Activated CD8-positive, alpha-beta T cell treated with anti-CD3 and anti-CD28 coated beads for 36 hours (primary cell): ENCODE data around the gene BICC1. TPM values are rescaled to one million over a fixed set of nuclear protein-coding genes. Genes with fewer than 3 reads are reported as not detected.

Experiments
- ATAC-seq: fragments of 200-7000 bp; cut with Tn5 transposase; one replicate; pipeline ENCODE4 v1.10.0; 2021; ENCODE audit warnings: mild to moderate bottlenecking, moderate library complexity
- CTCF ChIA-PET: fragments of 350-600 bp; sonication (Branson Sonifier 250); formaldehyde crosslinking; loops from one replicate; lab custom pipeline; 2021; ENCODE audit warnings: antibody characterized with exemption; lab: Charles Lee
- POLR2A ChIA-PET: fragments of 350-600 bp; sonication (Branson Sonifier 250); formaldehyde crosslinking; loops from one replicate; lab custom pipeline; 2021; ENCODE audit warnings: antibody characterized with exemption; lab: Charles Lee
- DNase-seq: peaks from one replicate; pipeline ENCODE4 v3.0.0-alpha.2; 2020
- H3K27ac Mint-ChIP-seq: one replicate; pipeline ENCODE4 v1.8.0; 2021; ENCODE audit warnings: mild to moderate bottlenecking, mixed read lengths
- H3K27me3 Mint-ChIP-seq: one replicate; pipeline ENCODE4 v1.8.0; 2021; ENCODE audit warnings: mixed read lengths
- H3K36me3 Mint-ChIP-seq: one replicate; pipeline ENCODE4 v1.8.0; 2021; ENCODE audit warnings: low read depth, mixed read lengths
- H3K4me1 Mint-ChIP-seq: one replicate; pipeline ENCODE4 v1.8.0; 2021; ENCODE audit warnings: low read depth, mixed read lengths
- H3K4me3 Mint-ChIP-seq: one replicate; pipeline ENCODE4 v1.8.0; 2021; ENCODE audit warnings: mild to moderate bottlenecking, moderate library complexity, mixed read lengths
- H3K9me3 Mint-ChIP-seq: one replicate; pipeline ENCODE4 v1.8.0; 2021; ENCODE audit warnings: mixed read lengths
- CTCF ChIP-seq: fragments of 200-600 bp; IDR thresholded peaks from one replicate; pipeline ENCODE4 v1.8.0; 2022; ENCODE audit warnings: antibody characterized with exemption, mild to moderate bottlenecking
- intact Hi-C: fragments of 100-400 bp; cut with micrococcal nuclease; formaldehyde crosslinking; loops from one replicate; pipeline ENCODE4 v1.10.0; 2022
- total RNA-seq, 2 experiments: library from RNA; stranded (reverse); gene quantifications; one replicate each; pipeline ENCODE4 v1.2.3, GENCODE V29; 2021

Gene BICC1
- total RNA-seq, 2 experiments from 2014 or later: not detected

DNA sequence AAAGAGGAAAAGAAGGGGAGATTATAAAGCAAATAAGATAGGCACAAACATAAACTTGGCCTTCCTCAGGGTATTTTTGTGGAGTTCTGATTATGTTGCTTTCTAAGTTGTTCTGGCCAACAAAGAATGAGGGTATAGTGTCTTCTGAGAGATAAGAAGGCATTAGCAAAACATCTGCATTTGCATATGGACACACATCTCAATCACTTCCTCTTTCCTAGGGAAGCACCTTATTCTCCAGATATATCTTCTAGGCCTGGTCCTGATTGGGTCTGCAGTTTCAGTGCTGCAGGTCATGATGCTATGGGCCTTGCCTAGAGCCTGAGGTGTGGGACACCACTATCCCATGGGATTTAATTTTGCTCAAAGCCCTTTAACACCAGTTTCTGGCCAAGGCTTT lies 355.0 kb downstream of the BICC1 start:
- ChIA-PET CTCF (no interaction called here), POLR2A (no interaction called here)
- intact Hi-C loops: no loop called here
- Mint-ChIP-seq H3K4me3 (no peak overlapping the region), H3K9me3 (no peaks in the 10 kb centered on the region), H3K27me3 (peaks cover 2% of the 10 kb centered on the region), H3K27ac (no peak overlapping the region), H3K36me3 (no peaks in the 10 kb centered on the region), H3K4me1 (no peaks in the 10 kb centered on the region)
- ATAC-seq (no peak), DNase-seq (no peak)
- no peak for TF ChIP-seq CTCF

DNA sequence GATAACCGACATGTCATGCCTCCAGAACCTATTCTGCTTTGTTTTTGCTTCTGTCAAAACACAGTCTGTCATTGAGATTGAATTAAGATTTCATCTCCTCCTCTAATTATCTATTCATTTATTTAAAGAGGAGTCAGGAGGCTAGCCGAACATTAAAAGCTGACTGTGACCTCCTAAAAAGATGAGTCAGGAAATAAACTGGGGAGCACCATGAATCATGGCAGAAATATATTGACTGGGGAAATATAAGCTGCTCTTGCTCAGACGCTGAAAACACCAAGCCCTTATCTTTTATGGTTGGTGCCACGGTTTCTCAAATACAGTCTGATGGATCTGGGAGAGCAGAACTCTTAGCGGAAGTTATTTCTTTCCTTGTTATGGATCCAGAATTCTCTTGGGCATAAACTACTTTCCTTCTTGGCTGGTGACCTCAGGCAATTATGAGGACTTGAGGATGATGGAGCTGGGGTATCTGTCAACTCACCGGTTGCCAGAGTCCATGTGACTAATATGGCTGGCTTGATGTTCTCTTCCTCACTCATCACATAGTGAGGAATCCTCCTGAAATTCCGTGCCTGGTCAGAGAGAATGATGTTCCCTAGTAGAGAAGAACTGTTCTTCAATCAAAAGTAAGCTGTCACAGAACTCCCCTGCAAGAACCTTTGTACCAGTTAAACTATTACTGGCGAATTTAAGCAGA lies 356.2 kb downstream of the BICC1 start:
- intact Hi-C loops: no loop called here
- no peak for ATAC-seq
- no peak for TF ChIP-seq CTCF
- H3K36me3 Mint-ChIP-seq: no peaks in the 10 kb centered on the region
- CTCF ChIA-PET: no interaction called here
- peaks cover 2% of the 10 kb centered on the region for H3K27me3 Mint-ChIP-seq
- H3K4me1 Mint-ChIP-seq: no peaks in the 10 kb centered on the region
- no peak for DNase-seq
- POLR2A ChIA-PET: no interaction called here
- H3K4me3 Mint-ChIP-seq: no peak overlapping the region
- H3K27ac Mint-ChIP-seq: no peak overlapping the region
- H3K9me3 Mint-ChIP-seq: no peaks in the 10 kb centered on the region

- TF ChIP-seq CTCF: no peak
- intact Hi-C loops: no loop called here
- Mint-ChIP-seq H3K36me3 (no peaks in the 10 kb centered on the region), H3K27ac (no peak overlapping the region), H3K27me3 (peaks cover 2% of the 10 kb centered on the region), H3K4me1 (no peaks in the 10 kb centered on the region), H3K4me3 (no peak overlapping the region), H3K9me3 (no peaks in the 10 kb centered on the region)
- POLR2A ChIA-PET: no interaction called here
- CTCF ChIA-PET: no interaction called here
- no peak for ATAC-seq
- DNase-seq: no peak
These were observed 357.4 kb downstream of the BICC1 start for GRCh38 chr10:58870070-58870469.

GRCh38 chr10:58873161-58873560 lies 360.5 kb downstream of the BICC1 start:
- Mint-ChIP-seq H3K27ac (no peak overlapping the region), H3K27me3 (peaks cover 2% of the 10 kb centered on the region), H3K4me1 (no peaks in the 10 kb centered on the region), H3K9me3 (no peaks in the 10 kb centered on the region), H3K36me3 (no peaks in the 10 kb centered on the region), H3K4me3 (no peak overlapping the region)
- ChIA-PET CTCF (no interaction called here), POLR2A (interaction anchor here (1.1 kb wide), 1 partner anchor 9 kb away, joined by 3 read pairs; no protein-coding TSS in a partner anchor)
- no peak for DNase-seq
- no peak for TF ChIP-seq CTCF
- intact Hi-C loops: no loop called here
- ATAC-seq: no peak

Other genes starting within 250 kb of the BICC1 start
- 10 to 100 TPM in 1 of 2 experiments, 1 to 10 TPM in 1; 9.5 to 10.3 TPM for gene IPMK, start 245.0 kb upstream of the BICC1 start, total RNA-seq
- gene CISD1, start 243.7 kb upstream of the BICC1 start, total RNA-seq: 10 to 100 TPM; 49.7 to 58.2 TPM
- gene UBE2D1, start 177.9 kb upstream of the BICC1 start, total RNA-seq: 10 to 100 TPM; 12.1 to 12.8 TPM
- gene TFAM, start 127.5 kb upstream of the BICC1 start, total RNA-seq: 100 to 1,000 TPM in 1 of 2 experiments, 10 to 100 TPM in 1; 97.3 to 116 TPM